Measurements from ENCODE around the gene GJB4.
A peak's percentile ranks its signal among the peaks of the same experiment; 100 is the strongest.
"Not testable (repeated sequence)": the region's sequence is repeated elsewhere in the genome, so short reads cannot be mapped to it uniquely, and the experiment has no call there.

GJB4 gene

GRCh38 chr1:34759503-34760357 is at the start of gene GJB4:
Gene GJB4 (plus strand): TSS chr1:34759740. CDS start chr1:34761255, 1,515 bp downstream.
- no peak for DNase-seq (ENCODE audit: low read depth in 2 of 2)

- no peak for DNase-seq (ENCODE audit: low read depth in 2 of 2)
Measured at GRCh38 chr1:34710812-34711211, 48.7 kb upstream of the GJB4 start.

GRCh38 chr1:34711485-34711884 is 48.1 kb upstream of the GJB4 start:
- no peak for DNase-seq (ENCODE audit: low read depth in 2 of 2)

- DNase-seq (ENCODE audit: low read depth in 2 of 2): no peak
Measured at GRCh38 chr1:34712007-34712688, 47.4 kb upstream of the GJB4 start.

GRCh38 chr1:34713443-34713842 is 46.1 kb upstream of the GJB4 start:
- DNase-seq (ENCODE audit: low read depth in 2 of 2): no peak

- no peak for DNase-seq (ENCODE audit: low read depth in 2 of 2)
Measured at GRCh38 chr1:34714386-34714785, 45.2 kb upstream of the GJB4 start.

GRCh38 chr1:34715139-34715538 is 44.4 kb upstream of the GJB4 start:
- no peak for DNase-seq (ENCODE audit: low read depth in 2 of 2)

- no peak for DNase-seq (ENCODE audit: low read depth in 2 of 2)
Measured at GRCh38 chr1:34721241-34721640, 38.3 kb upstream of the GJB4 start.

- DNase-seq (ENCODE audit: low read depth in 2 of 2): no peak
Measured at GRCh38 chr1:34721646-34722355, 37.7 kb upstream of the GJB4 start.

GRCh38 chr1:34726861-34727260 is 32.7 kb upstream of the GJB4 start:
- no peak for DNase-seq (ENCODE audit: low read depth in 2 of 2)

- DNase-seq (ENCODE audit: low read depth in 2 of 2): no peak
Measured at GRCh38 chr1:34730485-34730884, 29.1 kb upstream of the GJB4 start.

GRCh38 chr1:34732831-34733230 is 26.7 kb upstream of the GJB4 start:
- not testable (repeated sequence) for DNase-seq (ENCODE audit: low read depth in 2 of 2)

GRCh38 chr1:34736692-34737091 is 22.8 kb upstream of the GJB4 start:
- DNase-seq (ENCODE audit: low read depth in 2 of 2): no peak

- DNase-seq (ENCODE audit: low read depth in 2 of 2): not testable (repeated sequence)
Measured at GRCh38 chr1:34737236-34737635, 22.3 kb upstream of the GJB4 start.

GRCh38 chr1:34739613-34740012 is 19.9 kb upstream of the GJB4 start:
- DNase-seq (ENCODE audit: low read depth in 2 of 2): no peak

GRCh38 chr1:34740161-34740868 is 19.2 kb upstream of the GJB4 start:
- DNase-seq (ENCODE audit: low read depth in 2 of 2): no peak

- DNase-seq (ENCODE audit: low read depth in 2 of 2): peak; percentile 10 to 14
Measured at GRCh38 chr1:34742667-34743270, 16.8 kb upstream of the GJB4 start.

GRCh38 chr1:34743775-34744174 is 15.8 kb upstream of the GJB4 start:
- no peak for DNase-seq (ENCODE audit: low read depth in 2 of 2)

- DNase-seq (ENCODE audit: low read depth in 2 of 2): no peak
Measured at GRCh38 chr1:34744851-34745250, 14.7 kb upstream of the GJB4 start.

GRCh38 chr1:34745666-34746065 is 13.9 kb upstream of the GJB4 start:
- DNase-seq (ENCODE audit: low read depth in 2 of 2): no peak

GRCh38 chr1:34746101-34746500 is 13.4 kb upstream of the GJB4 start:
- DNase-seq (ENCODE audit: low read depth in 2 of 2): no peak

Measured in fibroblast of skin of left quadriceps (primary cell).